ENCODE data around the gene CUL7. TPM values are rescaled to one million over a fixed set of nuclear protein-coding genes. Genes with fewer than 3 reads are reported as not detected.

CUL7 gene
- total RNA-seq, 1 donor from 2014 or later = 7.0 TPM

GRCh38 chr6:43058531-43058930 is 4.9 kb upstream of the CUL7 start:
- Histone ChIP-seq H3K27me3 (ENCODE audit: low read depth) (no peaks in the 10 kb centered on the region), H3K9me3 (replicated peaks) (no peaks in the 10 kb centered on the region), H3K36me3 (peaks cover 44% of the 10 kb centered on the region), H3K27ac (replicated peaks) (peak overlapping the region; percentile 93), H3K4me1 (peaks cover 48% of the 10 kb centered on the region), H3K4me3 (peak overlapping the region; percentile 82)
- intact Hi-C loops (cut with micrococcal nuclease) = no loop called here
- DNase-seq = no peak
- no peak for TF ChIP-seq CTCF (IDR thresholded peaks at IDR 0.05; ENCODE audit: borderline replicate concordance)

- Histone ChIP-seq H3K36me3 (peaks cover 32% of the 10 kb centered on the region), H3K4me1 (peaks cover 50% of the 10 kb centered on the region), H3K27me3 (ENCODE audit: low read depth) (no peaks in the 10 kb centered on the region), H3K4me3 (no peak overlapping the region), H3K27ac (replicated peaks) (no peak overlapping the region), H3K9me3 (replicated peaks) (no peaks in the 10 kb centered on the region)
- intact Hi-C loops (cut with micrococcal nuclease) = no loop called here
- DNase-seq = no peak
- TF ChIP-seq CTCF (IDR thresholded peaks at IDR 0.05; ENCODE audit: borderline replicate concordance) = no peak
Measured at GRCh38 chr6:43055966-43056365, 2.3 kb upstream of the CUL7 start.

DNA sequence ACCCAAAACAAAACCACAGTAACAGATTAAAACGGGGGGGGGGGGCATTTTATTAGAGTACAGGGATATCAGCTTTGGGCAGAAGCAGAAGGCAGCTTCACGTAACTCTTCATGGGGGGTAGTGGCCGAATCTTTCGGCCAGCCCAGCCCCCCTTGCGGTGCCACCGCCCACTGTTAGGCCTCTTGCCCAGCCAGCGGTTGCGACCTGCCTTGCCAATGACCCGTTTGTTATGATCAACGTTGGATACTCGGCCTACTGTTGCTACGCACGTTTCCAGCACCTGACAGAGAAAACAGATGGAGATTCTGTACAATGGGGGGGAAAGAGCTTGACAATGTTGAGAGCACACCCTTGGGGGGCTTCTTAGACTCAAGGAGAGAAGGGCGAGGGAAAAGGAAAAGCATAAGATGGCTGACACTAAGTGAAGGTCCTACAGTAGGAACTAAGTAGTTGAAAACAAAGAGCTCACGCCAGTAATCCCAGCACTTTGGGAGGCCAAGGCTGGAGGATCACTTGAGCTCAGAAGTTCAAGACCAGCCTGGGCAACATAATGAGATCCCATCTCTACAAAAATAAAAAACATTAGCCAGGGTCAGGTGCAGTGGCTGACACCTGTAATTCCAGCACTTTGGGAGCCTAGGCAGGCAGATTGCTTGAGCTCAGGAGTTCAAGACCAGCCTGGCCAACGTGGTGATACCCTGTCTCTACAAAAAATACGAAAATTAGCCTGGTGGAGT is 724 bp upstream of the CUL7 start:
- Histone ChIP-seq H3K4me3 (peak overlapping the region; percentile 90), H3K36me3 (peaks cover 39% of the 10 kb centered on the region), H3K27ac (replicated peaks) (peak overlapping the region; percentile 98), H3K9me3 (replicated peaks) (no peaks in the 10 kb centered on the region), H3K27me3 (ENCODE audit: low read depth) (no peaks in the 10 kb centered on the region), H3K4me1 (peaks cover 36% of the 10 kb centered on the region)
- no peak for TF ChIP-seq CTCF (IDR thresholded peaks at IDR 0.05; ENCODE audit: borderline replicate concordance)
- intact Hi-C loops (cut with micrococcal nuclease) = no loop called here
- DNase-seq = no peak

DNA sequence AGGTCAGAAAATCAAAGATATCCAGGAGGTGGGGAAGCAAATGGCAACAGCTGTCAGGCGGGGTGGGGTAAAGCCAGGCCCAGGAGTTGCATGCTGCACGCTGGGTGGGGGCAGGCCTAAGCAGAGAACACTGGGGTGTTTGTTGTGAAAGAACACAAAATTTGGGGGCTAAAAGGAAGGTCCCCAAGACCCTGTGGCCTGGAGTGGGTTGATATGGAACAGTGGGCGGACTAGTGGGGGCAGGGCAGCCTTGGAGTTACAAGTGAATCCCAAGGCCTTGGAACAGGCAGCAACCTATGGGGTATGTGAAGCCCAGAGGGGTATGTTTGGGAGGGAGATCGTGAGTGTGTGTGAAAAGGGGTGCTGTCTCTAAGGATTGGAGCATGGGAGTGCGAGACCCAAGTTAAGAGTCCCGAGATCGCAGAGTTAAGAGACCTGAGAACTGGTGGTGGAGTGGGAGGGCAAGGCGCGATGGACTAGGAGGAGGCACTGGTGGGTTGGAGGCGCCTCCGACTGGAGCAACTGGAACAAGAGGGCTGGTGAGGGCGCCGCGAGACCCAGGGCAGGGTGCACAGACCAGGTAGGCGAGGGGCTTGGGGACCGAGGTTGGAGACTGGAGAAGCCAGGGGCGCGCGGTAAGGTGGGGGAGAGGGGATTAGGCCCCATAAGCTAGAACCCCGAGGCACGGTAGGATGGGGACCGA is 658 bp downstream of the CUL7 start:
- Histone ChIP-seq H3K27me3 (ENCODE audit: low read depth) (no peaks in the 10 kb centered on the region), H3K36me3 (peaks cover 52% of the 10 kb centered on the region), H3K9me3 (replicated peaks) (no peaks in the 10 kb centered on the region), H3K4me1 (peaks cover 24% of the 10 kb centered on the region), H3K27ac (replicated peaks) (peak overlapping the region; percentile 98), H3K4me3 (peak overlapping the region; percentile 90)
- DNase-seq = no peak
- intact Hi-C loops (cut with micrococcal nuclease) = no loop called here
- TF ChIP-seq CTCF (IDR thresholded peaks at IDR 0.05; ENCODE audit: borderline replicate concordance) = no peak

- Histone ChIP-seq H3K9me3 (replicated peaks) (no peaks in the 10 kb centered on the region), H3K27ac (replicated peaks) (peak overlapping the region; percentile 98), H3K4me3 (no peak overlapping the region), H3K27me3 (ENCODE audit: low read depth) (no peaks in the 10 kb centered on the region), H3K4me1 (peaks cover 19% of the 10 kb centered on the region), H3K36me3 (peaks cover 53% of the 10 kb centered on the region)
- intact Hi-C loops (cut with micrococcal nuclease) = no loop called here
- TF ChIP-seq CTCF (IDR thresholded peaks at IDR 0.05; ENCODE audit: borderline replicate concordance) = no peak
- DNase-seq = no peak
Measured at GRCh38 chr6:43052225-43052841, 1.3 kb downstream of the CUL7 start.
